Measurements from ENCODE around the gene MATN3. TPM values are rescaled to one million over a fixed set of nuclear protein-coding genes. Genes with fewer than 3 reads are reported as not detected.
A peak's percentile ranks its signal among the peaks of the same experiment; 100 is the strongest.

MATN3 gene
- total RNA-seq, 1 experiment from 2014 or later, result 1.0 TPM

GRCh38 chr2:20054119-20054518 lies 41.7 kb upstream of the MATN3 start:
- no peaks in the 10 kb centered on the region for H3K9me3 ChIP-seq (ENCODE audit: insufficient read depth, low read depth)
- H3K27me3 ChIP-seq (ENCODE audit: insufficient read depth, low read depth), result no peaks in the 10 kb centered on the region
- DNase-seq, result no peak
- H3K36me3 ChIP-seq (ENCODE audit: low read depth), result no peaks in the 10 kb centered on the region
- no peak overlapping the region for H2AFZ ChIP-seq
- peaks cover 21% of the 10 kb centered on the region for H3K4me1 ChIP-seq (replicated peaks; ENCODE audit: insufficient read depth)
- POLR2A ChIA-PET (ENCODE audit: unreplicated experiment), result no interaction called here
- CTCF ChIA-PET, result no interaction called here
- no TSS peak for BruUV-seq (replicated peaks)
- H3K4me2 ChIP-seq, result no peak overlapping the region
- H3K79me2 ChIP-seq (ENCODE audit: low read depth), result peaks cover 24% of the 10 kb centered on the region
- no peak overlapping the region for H3K4me3 ChIP-seq
- peaks cover 9% of the 10 kb centered on the region; the same call in 1 of the 2 replicates for H4K20me1 ChIP-seq (ENCODE audit: insufficient read depth)
- no peaks in the 10 kb centered on the region for H3K9me2 ChIP-seq (ENCODE audit: insufficient read depth)
- H3F3A ChIP-seq (ENCODE audit: insufficient read depth, low read depth), result peaks cover 19% of the 10 kb centered on the region
- TF ChIP-seq CTCF (conservative IDR thresholded peaks at IDR 0.05) (no peak), EZH2 (IDR thresholded peaks at IDR 0.05; ENCODE audit: low read depth) (no peak)
- intact Hi-C loops (cut with micrococcal nuclease; ENCODE audit: unreplicated experiment), result loop anchor here (5.0 kb wide), 1 partner anchor 178 kb away; no protein-coding TSS in a partner anchor
- no peak overlapping the region for H3K27ac ChIP-seq

- H2AFZ ChIP-seq, result peak overlapping the region; percentile 89
- ChIA-PET POLR2A (ENCODE audit: unreplicated experiment) (interaction anchor here (0.7 kb wide), 2 partner anchors 13 to 117 kb away, joined by 3 to 4 read pairs; no protein-coding TSS in a partner anchor), CTCF (no interaction called here)
- BruUV-seq (replicated peaks), result no TSS peak
- H3K27me3 ChIP-seq (ENCODE audit: insufficient read depth, low read depth), result no peaks in the 10 kb centered on the region
- H3K4me1 ChIP-seq (replicated peaks; ENCODE audit: insufficient read depth), result peaks cover 34% of the 10 kb centered on the region
- no peaks in the 10 kb centered on the region for H3K9me3 ChIP-seq (ENCODE audit: insufficient read depth, low read depth)
- H3K36me3 ChIP-seq (ENCODE audit: low read depth), result no peaks in the 10 kb centered on the region
- peaks cover 19% of the 10 kb centered on the region for H4K20me1 ChIP-seq (ENCODE audit: insufficient read depth)
- intact Hi-C loops (cut with micrococcal nuclease; ENCODE audit: unreplicated experiment), result loop anchor here (1.0 to 5.0 kb wide), 2 partner anchors 13 to 179 kb away; no protein-coding TSS in a partner anchor
- no peaks in the 10 kb centered on the region for H3K9me2 ChIP-seq (ENCODE audit: insufficient read depth)
- peaks cover 19% of the 10 kb centered on the region for H3F3A ChIP-seq (ENCODE audit: insufficient read depth, low read depth)
- peaks cover 36% of the 10 kb centered on the region for H3K79me2 ChIP-seq (ENCODE audit: low read depth)
- peak overlapping the region; percentile 85 for H3K4me3 ChIP-seq
- TF ChIP-seq EZH2 (IDR thresholded peaks at IDR 0.05; ENCODE audit: low read depth) (no peak), CTCF (conservative IDR thresholded peaks at IDR 0.05) (no peak)
- DNase-seq, result peak; percentile 48 to 82
- H3K27ac ChIP-seq, result peak overlapping the region; percentile 94
- peak overlapping the region; percentile 98 for H3K4me2 ChIP-seq
These were observed 40.4 kb upstream of the MATN3 start for GRCh38 chr2:20052861-20053281.

- CTCF ChIA-PET, result no interaction called here
- Histone ChIP-seq H3K4me3 (peak overlapping the region; percentile 85), H3K36me3 (ENCODE audit: low read depth) (no peaks in the 10 kb centered on the region), H4K20me1 (ENCODE audit: insufficient read depth) (peaks cover 22% of the 10 kb centered on the region), H3K4me2 (peak overlapping the region; percentile 98), H3K27me3 (ENCODE audit: insufficient read depth, low read depth) (no peaks in the 10 kb centered on the region), H3K79me2 (ENCODE audit: low read depth) (peaks cover 40% of the 10 kb centered on the region), H3K9me3 (ENCODE audit: insufficient read depth, low read depth) (no peaks in the 10 kb centered on the region), H2AFZ (peak overlapping the region; percentile 89), H3K4me1 (replicated peaks; ENCODE audit: insufficient read depth) (peaks cover 36% of the 10 kb centered on the region), H3F3A (ENCODE audit: insufficient read depth, low read depth) (peaks cover 19% of the 10 kb centered on the region), H3K9me2 (ENCODE audit: insufficient read depth) (no peaks in the 10 kb centered on the region), H3K27ac (peak overlapping the region; percentile 94)
- TSS peak; percentile 95 for BruUV-seq (replicated peaks)
- DNase-seq, result peak in 1 of 2 experiments; percentile 78
- POLR2A ChIA-PET (ENCODE audit: unreplicated experiment), result interaction anchor here (0.7 to 1.0 kb wide), 6 partner anchors 14 to 570 kb away, joined by 3 to 19 read pairs (median 5); no protein-coding TSS in a partner anchor
- no peak for TF ChIP-seq EZH2 (IDR thresholded peaks at IDR 0.05; ENCODE audit: low read depth)
- TF ChIP-seq CTCF (conservative IDR thresholded peaks at IDR 0.05), result peak; percentile 38; the same call in 1 of the 2 replicates
- intact Hi-C loops (cut with micrococcal nuclease; ENCODE audit: unreplicated experiment), result loop anchor here (1.0 to 5.0 kb wide), 2 partner anchors 14 to 180 kb away; no protein-coding TSS in a partner anchor
These were observed 39.9 kb upstream of the MATN3 start for GRCh38 chr2:20052229-20052851.
